Adrenal gland (tissue), 19 donors: ENCODE results near the gene ZSCAN2. TPM values are rescaled to one million over a fixed set of nuclear protein-coding genes. Genes with fewer than 3 reads are reported as not detected.
A peak's percentile ranks its signal among the peaks of the same experiment; 100 is the strongest.
"Not testable (repeated sequence)": the region's sequence is repeated elsewhere in the genome, so short reads cannot be mapped to it uniquely, and the experiment has no call there.

ENCODE experiments used
- DNase-seq, 7 donors: peaks; one replicate each; pipeline ENCODE4 v3.0.0-alpha.2; 2019 to 2020
- H3K27ac ChIP-seq, 5 donors: fragments of 200-600 bp; sonication (generic) in 4 of 5; 1 replicate in 3 of 5; 2 replicates in 2 of 5; pipeline versions ENCODE4 v1.5.1 to v1.8.0; 2016 to 2020; ENCODE audit warnings: mild to moderate bottlenecking in 1 of 5
- H3K27me3 ChIP-seq: fragments of 200-600 bp; 2 replicates; pipeline ENCODE4 v1.8.0; 2021
- H3K36me3 ChIP-seq, 2 donors: fragments of 200-600 bp; replicated peaks in 1 of 2; 1 replicate in 1 of 2; 2 replicates in 1 of 2; pipeline versions ENCODE4 v1.5.1 to v1.8.0; 2018 to 2022
- H3K4me1 ChIP-seq, 2 donors: fragments of 200-600 bp; replicated peaks in 1 of 2; 1 replicate in 1 of 2; 2 replicates in 1 of 2; pipeline versions ENCODE4 v1.5.1 to v1.8.0; 2018 to 2021
- H3K4me3 ChIP-seq, 4 donors: fragments of 200-600 bp; sonication (generic) in 3 of 4; one replicate each; pipeline ENCODE4 v1.5.1; 2016 to 2018
- H3K9me3 ChIP-seq, 3 donors: fragments of 200-600 bp; sonication (generic) in 1 of 3; replicated peaks in 1 of 3; 1 replicate in 2 of 3; 2 replicates in 1 of 3; pipeline versions ENCODE4 v1.5.1 to v1.8.0; 2016 to 2021
- POLR2A ChIP-seq, 2 donors: fragments of 450-650 bp; IDR thresholded peaks; one replicate each; pipeline ENCODE4 v1.6.1; 2017; ENCODE audit warnings: antibody characterized with exemption in 2 of 2, mild to moderate bottlenecking in 2 of 2, moderate library complexity in 1 of 2
- WGBS, 4 donors: extraction: QIAGEN DNeasy Blood & Tissue Kit in 2 of 4; methylation state at CpG; one replicate each; pipeline versions ENCODE4 v1.1.5 to v1.1.7; 2013 to 2017; 5-methylcytosine and 5-hydroxymethylcytosine counted together
- intact Hi-C, 2 donors: fragments of 100-400 bp; cut with DNase I; formaldehyde crosslinking; loops; one replicate each; pipeline versions ENCODE4 v1.14.1 to v1.15.0; 2022 to 2023
- long read RNA-seq, 10 donors: library from polyadenylated mRNA in 3 of 10; unstranded in 2 of 10; stranded (forward) in 1 of 10; transcript quantifications; one replicate each; pipeline ENCODE4 v2.0.0 and lab custom pipeline, GENCODE V29; 2021 to 2026
- polyA plus RNA-seq, 3 donors: library from polyadenylated mRNA; stranded (reverse); fragments of 200-250 nt in 2 of 3; fragments of 350-450 nt in 1 of 3; fragmentation: Illumina TruSeq in 1 of 3; extraction: RNeasy Lipid Tissue Mini Kit (QIAGEN cat#74804) in 1 of 3; gene quantifications; one replicate each; pipeline ENCODE4 v1.2.3, GENCODE V29; 2013 to 2014
- total RNA-seq, 9 donors: library from RNA; depleted of rRNA in 4 of 9; stranded (reverse); fragments of >200 nt in 4 of 9; fragments of 120-200 nt in 1 of 9; fragmentation: NEBNext Ultra II Directional in 1 of 9; extraction: Animal tissue kit (Norgen Biotek cat#: 25700) in 1 of 9; gene quantifications; one replicate each; pipeline versions ENCODE4 v1.1.0 to v1.2.4, GENCODE V29; 2013 to 2023
- TF ChIP-seq, protein P1 (sequence below), 6 experiments: fragments of 450-650 bp in 4 of 6; fragments of 200-600 bp in 2 of 6; sonication (generic) in 1 of 6; IDR thresholded peaks; 1 replicate in 5 of 6; 2 replicates in 1 of 6; pipeline versions ENCODE4 v1.5.1 to v1.8.0; 2016 to 2021; ENCODE audit warnings: antibody characterized with exemption in 6 of 6, mild to moderate bottlenecking in 2 of 6, moderate library complexity in 1 of 6
- donor health status: healthy with polysubstance abuse.
- donor health status: Bipolar disorder and iron deficiency.
- donor health status: DM: yes; HTN: yes; CAD: no.
- donor health status: DM: no; HTN: no; CAD: no.
- donor health status: DM: no; HTN: no; CAD: no.
- donor health status: DM: yes; HTN: yes; CAD: no.

ZSCAN2 gene
- 10 to 100 TPM in 7 of 9 donors, 1 to 10 TPM in 2; 5.2 to 16.9 (median 10.9) TPM for total RNA-seq
- polyA plus RNA-seq, result 1 to 10 TPM; 3.8 to 5.2 (median 4.1) TPM
- long read RNA-seq, donor 1, partial matches to known transcripts, result 0 of 1 reads
- long read RNA-seq, donor 1, other reads (novel, unspliced or antisense), result 0 of 1 reads
- long read RNA-seq, donor 2, result 0 reads
- long read RNA-seq, donor 3, partial matches to known transcripts, result 0 of 1 reads
- long read RNA-seq, donor 3, other reads (novel, unspliced or antisense), result 0 of 1 reads
- long read RNA-seq, donor 4, partial matches to known transcripts, result 0 of 1 reads
- long read RNA-seq, donor 4, other reads (novel, unspliced or antisense), result 1 of 1 reads
- long read RNA-seq, donor 5, transcript ZSCAN2-214 (3 exons, 2,242 nt), result major isoform, 7 of 18 reads
- long read RNA-seq, donor 5, partial matches to known transcripts, result 0 of 18 reads
- long read RNA-seq, donor 5, other reads (novel, unspliced or antisense), result 6 of 18 reads
- long read RNA-seq, donor 6, partial matches to known transcripts, result 0 of 2 reads
- long read RNA-seq, donor 6, other reads (novel, unspliced or antisense), result 2 of 2 reads
- long read RNA-seq, donor 7, result 0 reads
- long read RNA-seq, donor 8, partial matches to known transcripts, result 0 of 1 reads
- long read RNA-seq, donor 8, other reads (novel, unspliced or antisense), result 0 of 1 reads
- long read RNA-seq, donor 9, result 0 reads
- long read RNA-seq, donor 10, result 0 reads

DNA sequence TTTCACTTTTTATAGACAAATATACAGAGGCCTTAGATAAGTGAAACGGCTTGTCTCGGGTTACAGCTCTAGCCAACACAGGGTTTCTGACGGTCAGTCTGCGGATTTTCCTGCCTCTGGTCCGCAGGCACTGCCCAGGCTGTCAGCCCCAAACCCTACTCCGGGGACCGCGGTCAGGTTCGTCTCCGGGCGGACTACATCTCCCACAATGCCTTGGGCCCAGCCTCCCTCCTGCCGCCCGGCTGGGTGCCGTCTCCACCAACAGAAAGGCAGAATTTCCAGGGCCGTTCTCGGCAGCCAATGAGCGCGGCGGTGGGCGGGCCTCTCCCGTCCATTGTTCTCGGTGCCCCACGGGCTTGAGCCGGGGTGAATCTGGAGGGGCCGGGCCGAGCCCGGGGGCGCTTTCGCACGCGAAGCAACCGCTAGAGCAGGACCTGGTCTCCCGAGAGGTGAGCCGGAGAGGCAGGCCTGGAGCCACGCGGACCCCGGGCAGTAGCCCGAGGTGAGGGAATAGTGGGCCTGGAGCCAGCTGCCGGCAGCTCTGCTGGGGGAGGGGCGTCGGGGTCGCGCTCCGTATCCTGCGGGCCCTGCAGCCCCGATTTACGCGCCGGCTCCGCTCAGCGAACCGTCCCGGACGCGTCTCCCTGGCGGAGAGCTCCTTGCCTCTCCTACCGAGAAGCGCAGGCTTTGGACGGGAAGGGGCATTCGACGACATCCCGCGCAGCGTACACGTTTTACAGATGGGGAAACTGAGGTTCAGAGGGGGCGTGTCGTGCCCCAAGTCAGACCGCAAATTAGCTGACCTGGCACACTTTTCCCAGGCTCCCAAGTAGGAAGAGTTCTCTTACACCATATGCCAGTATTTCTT lies at the start of gene ZSCAN2:
TSS of gene ZSCAN2 (plus strand) at position 323 of the 868 bp plus-strand sequence. CDS start 2,919 bp downstream, outside the sequence.
- WGBS, 4 donors, result 0 to 2% (median 1%) methylated on average over 18 to 68 of the region's 68 CpGs
- peak within 1 kb of the TSS in 4 of 5 donors; percentile 7 to 81 (median 59) for H3K27ac ChIP-seq
- peak; percentile 94 to 98 (median 96) for DNase-seq

DNA sequence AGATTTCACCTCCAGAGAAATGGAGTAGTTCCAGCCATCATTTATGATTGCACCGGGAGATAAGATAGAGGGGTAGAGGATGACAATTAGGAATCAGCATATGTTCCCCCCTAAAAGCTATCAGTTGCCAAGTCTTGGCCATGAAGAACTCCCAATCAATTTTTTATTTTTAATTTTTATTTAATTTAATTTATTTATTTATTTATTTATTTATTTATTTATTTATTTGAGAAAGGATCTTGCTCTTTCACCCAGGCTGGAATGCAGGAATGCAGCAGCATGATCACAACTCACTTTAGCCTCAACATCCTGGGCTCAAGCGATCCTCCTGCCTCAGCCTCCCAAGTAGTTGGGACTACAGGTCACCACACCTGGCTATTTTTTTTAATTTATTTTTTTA lies 49.2 kb upstream of the ZSCAN2 start:
- DNase-seq, H3K36me3 ChIP-seq, H3K4me3 ChIP-seq, intact Hi-C loops, H3K9me3 ChIP-seq, H3K27ac ChIP-seq, H3K27me3 ChIP-seq: not testable (repeated sequence)
- H3K4me1 ChIP-seq, result peaks cover 8 to 13% of the 10 kb centered on the region in 2 donors
- WGBS, 4 donors, result 96 to 100% (median 99%) methylated on average over 2 of the region's 2 CpGs

More for the DNA sequence above, at the start of gene ZSCAN2:
- intact Hi-C loops, result no loop called here
- Histone ChIP-seq H3K9me3 (no peaks in the 10 kb centered on the region), H3K27me3 (no peaks in the 10 kb centered on the region), H3K36me3 (peaks cover 0 to 8% of the 10 kb centered on the region in 2 donors), H3K4me1 (peaks cover 3 to 37% of the 10 kb centered on the region in 2 donors), H3K4me3 (peak within 1 kb of the TSS; percentile 81 to 87 (median 86))
- TF ChIP-seq, protein P1, sequence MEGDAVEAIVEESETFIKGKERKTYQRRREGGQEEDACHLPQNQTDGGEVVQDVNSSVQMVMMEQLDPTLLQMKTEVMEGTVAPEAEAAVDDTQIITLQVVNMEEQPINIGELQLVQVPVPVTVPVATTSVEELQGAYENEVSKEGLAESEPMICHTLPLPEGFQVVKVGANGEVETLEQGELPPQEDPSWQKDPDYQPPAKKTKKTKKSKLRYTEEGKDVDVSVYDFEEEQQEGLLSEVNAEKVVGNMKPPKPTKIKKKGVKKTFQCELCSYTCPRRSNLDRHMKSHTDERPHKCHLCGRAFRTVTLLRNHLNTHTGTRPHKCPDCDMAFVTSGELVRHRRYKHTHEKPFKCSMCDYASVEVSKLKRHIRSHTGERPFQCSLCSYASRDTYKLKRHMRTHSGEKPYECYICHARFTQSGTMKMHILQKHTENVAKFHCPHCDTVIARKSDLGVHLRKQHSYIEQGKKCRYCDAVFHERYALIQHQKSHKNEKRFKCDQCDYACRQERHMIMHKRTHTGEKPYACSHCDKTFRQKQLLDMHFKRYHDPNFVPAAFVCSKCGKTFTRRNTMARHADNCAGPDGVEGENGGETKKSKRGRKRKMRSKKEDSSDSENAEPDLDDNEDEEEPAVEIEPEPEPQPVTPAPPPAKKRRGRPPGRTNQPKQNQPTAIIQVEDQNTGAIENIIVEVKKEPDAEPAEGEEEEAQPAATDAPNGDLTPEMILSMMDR (IDR thresholded peaks at IDR 0.05), result no peak
- TF ChIP-seq POLR2A (IDR thresholded peaks at IDR 0.05), result peak in 1 of 2 donors; percentile 50

DNA sequence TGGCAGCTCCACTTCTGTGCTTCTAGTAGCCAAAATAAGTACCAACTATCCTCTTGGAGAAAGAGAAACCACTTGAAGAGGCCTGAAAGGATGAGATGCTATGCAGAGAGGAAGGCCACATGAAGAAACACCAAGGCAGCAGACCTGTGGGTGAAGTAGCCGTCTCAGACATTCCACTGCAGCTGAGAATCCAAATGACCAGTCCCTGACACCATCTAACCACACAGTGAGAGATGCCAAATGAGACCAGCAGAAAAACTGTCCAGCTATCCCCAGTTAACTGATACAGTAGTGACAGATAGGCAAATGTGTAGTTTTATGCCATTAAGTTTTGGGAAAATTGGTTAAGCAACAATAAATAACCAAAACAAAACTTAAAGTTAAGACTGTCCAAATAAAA lies 47.9 kb upstream of the ZSCAN2 start:
- 92 to 100% (median 98%) methylated on average over 1 of the region's 1 CpG for WGBS, 4 donors
- H3K27me3 ChIP-seq, result no peaks in the 10 kb centered on the region
- peaks cover 0 to 3% of the 10 kb centered on the region in 2 donors for H3K36me3 ChIP-seq
- TF ChIP-seq POLR2A (IDR thresholded peaks at IDR 0.05), result no peak
- TF ChIP-seq, protein P1 (IDR thresholded peaks at IDR 0.05), result no peak
- no peak for DNase-seq
- H3K9me3 ChIP-seq, result no peaks in the 10 kb centered on the region
- no peak overlapping the region for H3K4me3 ChIP-seq
- H3K27ac ChIP-seq, result no peak overlapping the region
- H3K4me1 ChIP-seq, result peaks cover 8 to 19% of the 10 kb centered on the region in 2 donors
- intact Hi-C loops, result no loop called here

DNA sequence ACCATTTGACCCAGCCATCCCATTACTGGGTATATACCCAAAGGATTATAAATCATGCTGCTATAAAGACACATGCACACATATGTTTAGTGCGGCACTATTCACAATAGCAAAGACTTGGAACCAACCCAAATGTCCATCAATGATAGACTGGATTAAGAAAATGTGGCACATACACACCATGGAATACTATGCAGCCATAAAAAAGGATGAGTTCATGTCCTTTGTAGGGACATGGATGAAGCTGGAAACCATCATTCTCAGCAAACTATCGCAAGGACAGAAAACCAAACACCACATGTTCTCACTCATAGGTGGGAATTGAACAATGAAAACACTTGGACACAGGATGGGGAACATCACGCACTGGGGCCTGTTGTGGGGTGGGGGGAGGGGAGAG lies 44.1 kb upstream of the ZSCAN2 start:
- H3K9me3 ChIP-seq, H3K27ac ChIP-seq, H3K4me3 ChIP-seq, H3K27me3 ChIP-seq, H3K36me3 ChIP-seq, intact Hi-C loops, DNase-seq: not testable (repeated sequence)
- WGBS, 4 donors, result 97 to 100% (median 100%) methylated on average over 3 of the region's 3 CpGs
- peaks cover 8 to 26% of the 10 kb centered on the region in 2 donors for H3K4me1 ChIP-seq

DNA sequence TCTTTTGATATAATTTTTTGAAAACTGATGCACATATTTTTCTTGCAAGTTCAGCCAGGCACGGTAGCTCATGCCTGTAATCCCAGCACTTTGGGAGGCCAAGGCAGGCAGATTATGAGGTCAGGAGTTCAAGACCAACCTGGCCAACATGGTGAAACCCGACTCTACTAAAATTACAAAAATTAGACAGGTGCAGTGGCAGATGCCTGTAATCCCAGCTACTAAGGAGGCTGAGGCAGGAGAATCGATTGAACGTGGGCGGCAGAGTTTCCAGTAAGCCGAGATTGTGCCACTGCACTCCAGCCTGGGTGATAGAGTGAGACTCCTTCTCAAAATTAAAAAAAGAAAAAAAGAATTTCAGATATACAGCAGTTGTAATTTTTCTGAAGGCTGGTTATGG lies 32.8 kb upstream of the ZSCAN2 start:
- DNase-seq, intact Hi-C loops, H3K9me3 ChIP-seq, H3K27me3 ChIP-seq, H3K4me3 ChIP-seq, H3K36me3 ChIP-seq, H3K27ac ChIP-seq: not testable (repeated sequence)
- H3K4me1 ChIP-seq, result peaks cover 7 to 22% of the 10 kb centered on the region in 2 donors
- WGBS, 4 donors, result 70 to 78% (median 77%) methylated on average over 6 of the region's 6 CpGs
